Measurements from ENCODE around the gene TSSK3. TPM values are rescaled to one million over a fixed set of nuclear protein-coding genes. Genes with fewer than 3 reads are reported as not detected.

TSSK3 gene
- total RNA-seq, 2 donors from 2014 or later: 1.8 to 12.2 TPM

- DNase-seq (peak; percentile 96 to 98 (median 97)), ATAC-seq (peak; percentile 94)
- Histone ChIP-seq H3K27me3 (no peaks in the 10 kb centered on the region), H3K4me3 (peak overlapping the region; percentile 14 to 63), H3K36me3 (replicated peaks in 1 of 2; ENCODE audit: insufficient read depth in 1 of 2, low read depth in 2 of 2) (no peaks in the 10 kb centered on the region), H3K9me3 (no peaks in the 10 kb centered on the region), H3K4me1 (peaks cover 37% of the 10 kb centered on the region), H3K27ac (peak overlapping the region; percentile 77 to 97 (median 93))
- 0 to 1% methylated on average over 3 to 73 of the region's 75 CpGs for WGBS, 2 donors
- intact Hi-C loops (cut with DNase I): no loop called here
- peak; percentile 82 to 96 (median 89) for TF ChIP-seq POLR2A (IDR thresholded peaks at IDR 0.05)
- TF ChIP-seq, protein P1, sequence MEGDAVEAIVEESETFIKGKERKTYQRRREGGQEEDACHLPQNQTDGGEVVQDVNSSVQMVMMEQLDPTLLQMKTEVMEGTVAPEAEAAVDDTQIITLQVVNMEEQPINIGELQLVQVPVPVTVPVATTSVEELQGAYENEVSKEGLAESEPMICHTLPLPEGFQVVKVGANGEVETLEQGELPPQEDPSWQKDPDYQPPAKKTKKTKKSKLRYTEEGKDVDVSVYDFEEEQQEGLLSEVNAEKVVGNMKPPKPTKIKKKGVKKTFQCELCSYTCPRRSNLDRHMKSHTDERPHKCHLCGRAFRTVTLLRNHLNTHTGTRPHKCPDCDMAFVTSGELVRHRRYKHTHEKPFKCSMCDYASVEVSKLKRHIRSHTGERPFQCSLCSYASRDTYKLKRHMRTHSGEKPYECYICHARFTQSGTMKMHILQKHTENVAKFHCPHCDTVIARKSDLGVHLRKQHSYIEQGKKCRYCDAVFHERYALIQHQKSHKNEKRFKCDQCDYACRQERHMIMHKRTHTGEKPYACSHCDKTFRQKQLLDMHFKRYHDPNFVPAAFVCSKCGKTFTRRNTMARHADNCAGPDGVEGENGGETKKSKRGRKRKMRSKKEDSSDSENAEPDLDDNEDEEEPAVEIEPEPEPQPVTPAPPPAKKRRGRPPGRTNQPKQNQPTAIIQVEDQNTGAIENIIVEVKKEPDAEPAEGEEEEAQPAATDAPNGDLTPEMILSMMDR (IDR thresholded peaks at IDR 0.05): no peak
These were observed 10.7 kb upstream of the TSSK3 start for GRCh38 chr1:32351399-32352238.

- intact Hi-C loops (cut with DNase I): no loop called here
These were observed 10.0 kb upstream of the TSSK3 start for GRCh38 chr1:32352239-32352745.

DNA sequence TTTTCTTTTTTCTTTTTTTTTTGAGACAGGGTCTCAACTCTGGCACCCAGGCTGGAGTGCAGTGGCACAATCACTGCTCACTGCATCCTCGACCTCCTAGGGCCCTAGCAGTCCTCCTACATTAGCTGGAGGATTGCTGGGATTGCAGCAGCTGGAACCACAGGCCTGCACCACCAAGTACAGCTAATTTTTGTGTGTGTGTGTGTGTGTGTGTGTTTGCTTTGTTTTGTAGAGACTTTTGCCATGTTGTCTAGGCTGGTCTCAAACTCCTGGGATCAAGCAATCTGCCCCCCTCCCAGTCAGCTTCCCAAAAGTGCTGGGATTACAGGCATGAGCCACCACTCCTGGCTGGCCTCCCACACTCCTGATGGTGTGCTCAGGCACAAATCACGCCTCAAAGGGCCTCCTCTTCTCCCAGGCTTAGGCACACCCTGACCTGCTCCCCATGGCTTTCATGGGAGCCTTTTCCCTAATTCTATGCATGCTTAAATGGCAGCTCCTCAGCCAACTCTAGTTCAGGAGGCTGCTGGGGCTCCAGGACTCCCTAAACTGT is 9.4 kb upstream of the TSSK3 start:
- ATAC-seq: no peak
- Histone ChIP-seq H3K4me1 (peaks cover 37% of the 10 kb centered on the region), H3K27me3 (no peaks in the 10 kb centered on the region), H3K4me3 (no peak overlapping the region), H3K27ac (peak overlapping the region in 2 of 4 donors; percentile 18 to 96), H3K36me3 (replicated peaks in 1 of 2; ENCODE audit: insufficient read depth in 1 of 2, low read depth in 2 of 2) (no peaks in the 10 kb centered on the region), H3K9me3 (no peaks in the 10 kb centered on the region)
- DNase-seq: no peak
- TF ChIP-seq POLR2A (IDR thresholded peaks at IDR 0.05): no peak
- TF ChIP-seq, protein P1 (IDR thresholded peaks at IDR 0.05): no peak
- WGBS, 2 donors: 54 to 78% methylated on average over 2 of the region's 2 CpGs
- intact Hi-C loops (cut with DNase I): no loop called here

More at GRCh38 chr1:32352239-32352745, 10.0 kb upstream of the TSSK3 start:
- TF ChIP-seq, protein P1 (IDR thresholded peaks at IDR 0.05): no peak
- no peak for TF ChIP-seq POLR2A (IDR thresholded peaks at IDR 0.05)
- H3K27ac ChIP-seq: peak overlapping the region; percentile 77 to 97 (median 93)
- WGBS, 2 donors: 32 to 36% methylated on average over 5 to 8 of the region's 8 CpGs
- DNase-seq: no peak
- H3K36me3 ChIP-seq (replicated peaks in 1 of 2; ENCODE audit: insufficient read depth in 1 of 2, low read depth in 2 of 2): no peaks in the 10 kb centered on the region
- H3K4me3 ChIP-seq: peak overlapping the region; percentile 14 to 63
- no peaks in the 10 kb centered on the region for H3K27me3 ChIP-seq
- no peak for ATAC-seq
- H3K9me3 ChIP-seq: no peaks in the 10 kb centered on the region
- H3K4me1 ChIP-seq: peaks cover 37% of the 10 kb centered on the region

DNA sequence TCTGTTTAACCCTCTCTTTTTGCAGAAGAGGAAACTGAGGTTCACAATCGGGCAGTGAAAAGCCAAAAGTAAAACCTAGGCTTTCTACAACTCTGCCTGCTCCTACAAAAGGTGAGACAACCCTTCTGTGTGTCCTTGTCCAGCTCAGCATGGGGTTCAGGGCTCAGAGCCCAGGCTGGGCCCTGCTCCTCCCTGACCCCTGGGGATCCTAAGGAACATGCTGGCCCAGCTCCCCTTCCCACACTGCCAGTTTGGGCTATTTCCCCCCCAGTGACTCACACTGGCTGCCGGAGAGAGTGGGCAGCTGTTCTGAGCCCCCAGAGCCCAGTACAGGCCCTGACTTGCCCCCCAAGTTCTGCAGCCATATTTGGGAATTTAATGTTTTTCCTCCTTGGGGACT is 8.9 kb upstream of the TSSK3 start:
- DNase-seq (no peak), ATAC-seq (no peak)
- no peaks in the 10 kb centered on the region for H3K9me3 ChIP-seq
- H3K27ac ChIP-seq: peak overlapping the region in 2 of 4 donors; percentile 18 to 96
- H3K4me3 ChIP-seq: no peak overlapping the region
- TF ChIP-seq, protein P1 (IDR thresholded peaks at IDR 0.05): no peak
- no peak for TF ChIP-seq POLR2A (IDR thresholded peaks at IDR 0.05)
- peaks cover 37% of the 10 kb centered on the region for H3K4me1 ChIP-seq
- no peaks in the 10 kb centered on the region for H3K36me3 ChIP-seq (replicated peaks in 1 of 2; ENCODE audit: insufficient read depth in 1 of 2, low read depth in 2 of 2)
- WGBS, 2 donors: 70 to 91% methylated on average over 1 to 2 of the region's 2 CpGs
- intact Hi-C loops (cut with DNase I): no loop called here
- no peaks in the 10 kb centered on the region for H3K27me3 ChIP-seq
